ENCODE measurements around the gene ISCA2.

ISCA2 gene

DNA sequence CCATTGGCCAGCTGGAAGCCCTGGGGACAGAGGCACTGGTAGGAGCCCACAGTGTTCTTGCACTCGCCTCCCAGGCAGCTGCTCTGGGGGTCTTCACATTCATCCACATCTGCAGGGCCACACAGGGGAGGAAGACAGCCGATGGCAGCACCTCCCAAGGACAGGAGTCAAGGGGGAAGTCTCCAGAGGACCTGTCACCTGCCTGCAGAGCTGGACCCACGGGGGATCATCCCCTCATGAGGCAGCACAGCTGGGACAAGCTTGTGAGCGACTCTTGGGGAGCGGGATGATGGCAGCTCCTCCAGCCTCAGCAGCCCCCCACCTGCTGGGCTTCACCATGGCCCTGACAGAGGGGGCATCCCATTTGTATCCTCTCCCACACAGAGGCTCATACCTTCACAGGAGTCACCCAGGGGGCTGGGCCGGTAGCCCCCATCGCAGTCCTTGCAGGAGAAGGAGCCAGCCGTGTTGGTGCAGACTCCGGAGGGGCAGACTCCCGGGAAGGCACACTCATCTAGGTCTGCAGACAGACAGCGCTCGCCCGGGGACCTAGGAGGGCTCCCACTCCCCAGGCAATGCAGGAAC lies 15.4 kb downstream of the ISCA2 start:
- DNase-seq (ENCODE audit: low read depth), result no peak

DNA sequence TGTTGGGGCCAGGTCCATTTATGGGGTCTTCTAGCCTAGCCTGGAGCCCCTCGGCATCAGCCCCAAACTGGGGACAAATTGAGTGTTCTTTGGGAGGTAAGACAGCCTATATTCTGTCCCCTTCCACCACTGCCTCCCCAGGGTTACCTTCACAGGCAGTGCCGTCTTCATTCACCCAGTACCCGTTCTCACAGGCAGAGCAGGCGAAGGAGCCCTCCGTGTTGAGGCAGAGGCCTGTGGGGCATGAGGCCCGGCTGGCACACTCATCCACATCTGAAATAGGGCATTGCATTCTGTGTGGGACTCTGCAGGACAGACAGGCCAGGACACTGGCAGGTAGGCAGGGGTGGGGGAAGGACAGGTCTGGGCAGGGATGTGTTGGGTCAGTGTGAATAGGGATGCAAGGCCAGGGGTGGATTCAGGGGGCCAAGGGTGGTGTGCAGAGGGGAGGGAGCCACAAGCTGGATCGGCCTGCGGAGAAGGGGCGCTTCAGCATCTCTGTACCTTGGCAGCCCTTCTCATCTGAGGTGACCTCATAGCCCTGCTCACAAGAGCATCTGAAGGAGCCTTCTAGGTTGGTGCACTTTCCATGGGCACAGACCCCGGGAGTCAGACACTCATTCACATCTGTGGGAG lies 16.1 kb downstream of the ISCA2 start:
- no peak for DNase-seq (ENCODE audit: low read depth)

GRCh38 chr14:74510223-74510931 lies 16.8 kb downstream of the ISCA2 start:
- DNase-seq (ENCODE audit: low read depth), result no peak

DNA sequence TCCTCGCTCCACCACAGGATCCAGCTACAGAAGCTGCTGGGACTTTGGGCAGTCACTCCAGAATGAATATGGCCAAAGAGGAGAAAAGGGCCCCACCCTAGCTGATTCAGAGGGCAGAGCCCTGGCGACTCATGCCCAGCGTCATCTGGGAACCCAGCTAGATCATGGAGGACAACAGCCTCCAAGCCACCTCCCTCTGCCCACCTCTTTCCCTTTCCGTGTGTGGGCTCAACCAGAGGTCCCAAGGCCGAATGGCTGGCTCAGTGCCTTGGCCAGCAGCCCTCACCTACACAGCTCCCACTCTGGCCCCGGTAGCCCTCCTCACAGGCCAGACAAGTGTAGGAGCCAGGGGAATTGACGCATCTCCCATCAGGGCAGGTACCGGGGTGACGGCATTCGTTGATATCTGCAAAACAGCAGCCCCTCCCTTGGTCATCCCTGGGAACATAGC lies 17.4 kb downstream of the ISCA2 start:
- no peak for DNase-seq (ENCODE audit: low read depth)

- no peak for DNase-seq (ENCODE audit: low read depth)
Observed at GRCh38 chr14:74511966-74512830, 18.6 kb downstream of the ISCA2 start.

DNA sequence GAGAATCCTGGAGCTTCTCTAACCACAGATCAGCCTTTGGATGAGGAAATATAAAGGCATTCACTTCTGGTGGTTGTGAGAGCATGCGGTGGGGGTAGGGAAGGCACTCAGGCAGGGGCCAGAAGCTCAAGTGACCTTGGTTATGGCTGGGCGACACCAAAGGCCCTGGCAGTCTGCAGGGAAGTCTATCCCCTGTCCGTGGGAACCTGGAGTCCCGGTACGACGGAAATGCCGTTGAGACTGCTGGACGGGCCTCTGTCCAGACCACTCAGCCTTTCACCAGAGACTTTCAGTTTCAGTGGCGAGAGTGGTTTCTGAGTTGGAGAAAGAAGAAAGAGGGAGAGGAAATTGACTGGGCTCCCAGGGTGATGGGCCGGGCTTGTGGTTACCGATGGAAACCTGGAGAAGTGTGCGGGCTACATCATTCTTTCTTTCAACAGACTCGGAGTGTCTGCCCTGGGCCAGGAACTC lies 20.9 kb downstream of the ISCA2 start:
- DNase-seq (ENCODE audit: low read depth), result no peak

- no peak for DNase-seq (ENCODE audit: low read depth)
Observed at GRCh38 chr14:74515891-74516412, 22.4 kb downstream of the ISCA2 start.

GRCh38 chr14:74516451-74517160 lies 23.0 kb downstream of the ISCA2 start:
- DNase-seq (ENCODE audit: low read depth), result no peak

- DNase-seq (ENCODE audit: low read depth), result no peak
Observed at GRCh38 chr14:74517731-74518130, 24.2 kb downstream of the ISCA2 start.

DNA sequence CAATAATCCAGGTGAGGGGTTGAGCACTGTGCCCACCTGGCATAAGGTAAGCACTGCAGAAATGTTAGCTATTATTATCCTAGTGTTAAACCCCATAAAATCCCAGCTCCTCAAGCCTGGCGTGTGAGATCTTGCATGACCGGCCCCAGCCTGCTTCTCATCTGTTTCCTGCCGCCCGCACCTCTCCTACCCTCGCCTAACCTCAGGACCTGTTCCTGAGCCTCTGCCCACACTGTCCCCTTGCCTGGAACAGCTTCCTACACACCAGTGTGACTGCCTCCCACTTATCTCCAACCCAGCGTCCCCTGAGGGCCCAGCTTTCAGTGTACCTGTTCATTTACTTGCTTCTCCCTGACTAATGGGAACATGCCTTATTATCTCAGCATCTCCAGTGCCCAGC lies 24.7 kb downstream of the ISCA2 start:
- DNase-seq (ENCODE audit: low read depth), result no peak

GRCh38 chr14:74519316-74520074 lies 25.9 kb downstream of the ISCA2 start:
- no peak for DNase-seq (ENCODE audit: low read depth)

DNA sequence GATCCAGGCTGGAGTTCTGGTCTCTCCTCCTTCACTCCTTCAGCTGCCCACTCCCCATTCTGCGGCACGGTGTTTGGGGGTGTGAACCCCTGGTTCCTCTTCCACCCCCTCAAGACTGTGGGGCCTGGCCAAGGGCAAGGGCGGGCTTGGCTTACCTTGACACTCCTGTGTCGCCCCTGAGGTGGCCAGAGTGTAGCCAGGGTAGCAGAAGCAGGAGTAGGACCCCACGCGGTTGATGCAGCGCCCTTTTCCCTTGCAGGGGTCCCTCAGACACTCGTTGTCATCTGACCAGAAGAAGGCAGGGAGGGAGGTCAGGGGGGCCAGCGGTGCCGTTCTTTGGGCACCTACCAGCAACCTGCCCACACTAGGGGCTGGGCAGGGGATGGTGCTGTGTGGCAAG lies 28.2 kb downstream of the ISCA2 start:
- DNase-seq (ENCODE audit: low read depth), result no peak

GRCh38 chr14:74522740-74523139 lies 29.2 kb downstream of the ISCA2 start:
- no peak for DNase-seq (ENCODE audit: low read depth)

- no peak for DNase-seq (ENCODE audit: low read depth)
Observed at GRCh38 chr14:74524076-74524811, 30.7 kb downstream of the ISCA2 start.

DNA sequence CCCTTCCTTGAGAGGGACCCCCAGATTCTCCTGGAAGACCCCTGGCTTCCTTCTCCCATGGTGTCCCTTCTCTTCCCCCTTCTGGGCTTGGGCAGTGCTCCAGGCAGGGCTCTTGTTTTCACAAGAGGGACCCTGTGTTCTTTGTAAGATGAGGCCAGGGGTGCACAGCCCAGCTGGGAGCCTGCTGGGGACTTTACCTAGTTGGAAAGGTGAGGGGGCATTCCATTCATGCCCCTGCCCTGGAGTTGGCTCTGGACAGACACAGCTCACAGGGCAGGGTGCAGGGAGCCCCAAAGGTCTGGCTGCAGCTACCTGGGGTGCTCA lies 31.2 kb downstream of the ISCA2 start:
- no peak for DNase-seq (ENCODE audit: low read depth)

DNA sequence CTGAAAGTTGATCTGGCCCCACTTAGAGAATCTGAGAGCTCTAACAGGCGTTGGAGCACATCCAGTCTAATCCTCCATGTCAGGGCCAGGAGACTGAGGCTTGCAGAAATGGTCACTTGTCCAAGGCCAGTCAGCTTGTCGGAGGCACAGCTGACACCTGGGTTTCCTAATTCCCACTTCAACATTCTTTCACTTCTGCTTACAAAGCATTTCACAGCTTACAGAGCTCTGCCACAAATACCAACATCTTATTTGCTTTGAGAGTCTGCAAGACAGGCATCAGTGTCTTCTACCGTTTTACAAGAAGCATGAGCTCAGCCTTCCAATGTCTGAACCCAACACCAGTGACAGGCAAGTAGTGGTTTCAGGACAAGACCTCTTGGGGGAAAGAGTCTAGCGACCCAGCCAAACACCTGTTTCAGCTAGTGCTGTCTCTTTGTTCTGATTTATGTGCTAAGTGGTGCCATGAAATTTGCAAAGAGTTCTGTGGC lies 31.8 kb downstream of the ISCA2 start:
- DNase-seq (ENCODE audit: low read depth), result no peak

GRCh38 chr14:74526854-74527585 lies 33.5 kb downstream of the ISCA2 start:
- DNase-seq (ENCODE audit: low read depth), result no peak

DNA sequence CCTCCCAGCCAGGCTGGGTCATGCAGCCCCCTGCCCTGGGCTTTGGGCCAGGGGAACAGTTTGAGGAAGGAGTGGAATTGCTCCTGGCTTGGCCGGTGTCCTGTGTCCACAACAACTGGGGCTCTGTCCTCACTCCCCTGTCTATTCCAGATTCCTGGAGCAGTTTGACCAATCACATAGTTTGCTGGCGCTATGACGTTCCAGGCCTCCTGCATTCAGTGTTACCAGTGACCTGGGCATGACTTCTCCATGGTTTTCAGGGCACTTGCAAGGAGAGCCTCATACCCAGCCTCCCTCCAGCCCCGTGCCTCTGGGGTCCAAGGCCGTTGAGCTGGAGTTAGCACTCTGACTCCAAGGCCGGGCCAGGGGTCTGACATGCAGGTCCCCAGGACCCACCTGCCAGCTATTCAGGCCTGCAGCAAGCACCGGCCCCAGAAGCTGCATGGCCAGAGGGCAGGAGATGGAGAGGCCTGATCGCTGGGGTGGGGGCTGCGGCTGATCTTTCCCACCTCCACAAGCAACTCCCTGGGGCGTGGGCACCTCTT lies 34.2 kb downstream of the ISCA2 start:
- no peak for DNase-seq (ENCODE audit: low read depth)

DNA sequence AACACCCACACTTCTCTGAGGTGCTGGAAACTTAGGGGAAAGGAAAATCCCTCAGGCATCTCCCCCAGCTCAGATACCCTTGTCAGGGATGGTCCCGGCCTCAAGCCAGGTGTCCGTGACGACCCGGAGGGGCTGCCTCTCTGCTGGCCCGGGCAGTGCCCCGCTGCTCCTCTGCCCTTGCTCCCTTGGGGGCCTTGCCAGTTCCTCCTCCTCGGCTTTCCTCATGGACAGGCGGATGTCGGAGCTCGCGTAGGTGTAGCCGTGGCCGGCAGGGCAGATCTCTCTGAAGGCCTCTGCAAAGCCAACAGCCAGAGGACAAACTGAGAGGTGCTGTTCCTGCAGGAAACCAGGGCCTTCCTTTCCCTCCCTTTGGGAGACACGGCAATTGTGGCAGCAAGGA lies 34.8 kb downstream of the ISCA2 start:
- no peak for DNase-seq (ENCODE audit: low read depth)

All from activated T-cell treated with anti-CD3 and anti-CD28 coated beads for 1 hour (primary cell).